ENCODE measurements around the gene RMRP. TPM values are rescaled to one million over a fixed set of nuclear protein-coding genes. Genes with fewer than 3 reads are reported as not detected.

Gene RMRP
- total and polyA plus RNA-seq, 9 of the 15 experiments (the other 6 are each of a cell fraction or from before 2014, with no cell fraction given) = 75.7 to 89,974 (median 13,378) TPM; not detected in 3

- H3K9me1 ChIP-seq (ENCODE audit: control insufficient read depth, insufficient read depth, low read length) = no peaks in the 10 kb centered on the region
- peak overlapping the region; percentile 27; the same call in 1 of the 2 replicates for H3K4me3 ChIP-seq
- peak overlapping the region in 1 of 2 experiments; percentile 60; a peak in 2 of 4 replicates for H3K9ac ChIP-seq (ENCODE audit: insufficient read depth in 1 of 2, low read depth in 2 of 2, low read length in 2 of 2)
- H2AFZ ChIP-seq (ENCODE audit: low read depth, low read length) = peak overlapping the region; percentile 58; the same call in 1 of the 2 replicates
- FAIRE-seq (no peak), DNase-seq (ENCODE audit: extremely low read depth in 1 of 4, low spot score in 3 of 4) (no peak), ATAC-seq (no peak)
- no peaks in the 10 kb centered on the region for H3K27me3 ChIP-seq (ENCODE audit: control insufficient read depth in 2 of 2, insufficient read depth in 2 of 2, low read length in 2 of 2)
- ChIA-PET POLR2A (interaction anchor here (0.9 kb wide), 1 partner anchor 11 kb away, joined by 4 read pairs; no protein-coding TSS in a partner anchor), CTCF (ENCODE audit: low intra/inter-chr PET ratio) (no interaction called here)
- TF ChIP-seq PHF8 (IDR thresholded peaks at IDR 0.05; ENCODE audit: borderline replicate concordance, low read length) (peak; percentile 19; the same call in 1 of the 2 replicates), PRPF4 (IDR thresholded peaks at IDR 0.05; ENCODE audit: insufficient read depth, low read depth, low read length, poor library complexity, severe bottlenecking) (no peak), PHTF2 (CRISPR knock-in tag; IDR thresholded peaks at IDR 0.05) (no peak)
- BruUV-seq (replicated peaks) = no TSS peak
- H3K9me3 ChIP-seq (replicated peaks; ENCODE audit: control insufficient read depth, insufficient read depth, low read depth, low read length) = no peaks in the 10 kb centered on the region
- intact Hi-C loops (cut with micrococcal nuclease) = no loop called here
- in situ Hi-C loops (cut with MboI) = no loop called here
- no peaks in the 10 kb centered on the region for H3K36me3 ChIP-seq (ENCODE audit: control insufficient read depth, insufficient read depth, low read length)
- 8% methylated on average over 2 of the region's 3 CpGs for WGBS (ENCODE audit: insufficient coverage, low coverage, missing lambda C conversion rate)
- no peak overlapping the region for H3K27ac ChIP-seq (ENCODE audit: extremely low read depth, low read depth, low read length)
- H4K20me1 ChIP-seq (replicated peaks; ENCODE audit: control insufficient read depth, insufficient read depth, low read length) = no peaks in the 10 kb centered on the region
- peaks cover 0 to 15% of the 10 kb centered on the region in 2 experiments; a peak in 4 of 5 replicates for H3K4me1 ChIP-seq (replicated peaks in 1 of 2; ENCODE audit: control insufficient read depth in 2 of 2, insufficient read depth in 2 of 2, low read length in 2 of 2)
- H3K4me2 ChIP-seq (ENCODE audit: insufficient read depth, low read length) = peak overlapping the region; percentile 54
- H3K79me2 ChIP-seq (ENCODE audit: control insufficient read depth, insufficient read depth, low read length) = no peaks in the 10 kb centered on the region
Measured at GRCh38 chr9:35674025-35674361, 16.2 kb upstream of the RMRP start.
